Activated CD4-positive, alpha-beta T cell treated with anti-CD3 and anti-CD28 coated beads for 1 hour (primary cell): Measurements from ENCODE around the gene PHOSPHO2.

Source experiments
- DNase-seq: peaks from one replicate; pipeline ENCODE4 v3.0.0-alpha.2; 2020

Gene PHOSPHO2

GRCh38 chr2:169694113-169694893 lies at the start of gene PHOSPHO2, which contains the start of gene CFAP210:
Gene PHOSPHO2, plus strand, starts transcription at chr2:169694469. Its CDS starts 6,503 bp downstream, at chr2:169700972.
Gene CFAP210, minus strand, starts transcription at chr2:169694405. Its CDS starts 78 bp downstream, at chr2:169694327.
- peak; percentile 99 for DNase-seq

- no peak for DNase-seq
These were observed 46.8 kb upstream of the PHOSPHO2 start for GRCh38 chr2:169647496-169647895.

DNA sequence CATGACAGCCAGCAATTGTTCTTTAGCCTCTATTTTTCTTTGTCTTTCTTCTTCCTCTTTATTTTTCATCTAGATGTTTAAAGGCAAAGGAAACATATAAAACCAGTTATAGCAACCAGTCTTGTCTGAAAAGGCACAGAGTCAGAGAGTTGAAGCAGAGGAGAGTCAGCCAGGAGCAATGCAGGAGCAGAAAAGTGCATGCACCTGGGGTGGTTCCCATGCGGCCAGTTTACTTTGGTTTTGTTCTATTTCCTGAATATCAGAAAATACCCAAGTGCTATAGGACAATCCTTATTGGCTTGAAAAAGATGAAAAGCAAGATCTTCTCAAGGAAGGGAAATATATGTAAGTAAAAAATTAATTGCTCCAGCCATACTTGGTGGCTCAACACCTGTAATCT lies 45.0 kb upstream of the PHOSPHO2 start:
- DNase-seq = no peak

- DNase-seq = no peak
These were observed 40.6 kb upstream of the PHOSPHO2 start for GRCh38 chr2:169653636-169654035.

GRCh38 chr2:169656164-169656563 lies 38.1 kb upstream of the PHOSPHO2 start:
- DNase-seq = no peak

DNA sequence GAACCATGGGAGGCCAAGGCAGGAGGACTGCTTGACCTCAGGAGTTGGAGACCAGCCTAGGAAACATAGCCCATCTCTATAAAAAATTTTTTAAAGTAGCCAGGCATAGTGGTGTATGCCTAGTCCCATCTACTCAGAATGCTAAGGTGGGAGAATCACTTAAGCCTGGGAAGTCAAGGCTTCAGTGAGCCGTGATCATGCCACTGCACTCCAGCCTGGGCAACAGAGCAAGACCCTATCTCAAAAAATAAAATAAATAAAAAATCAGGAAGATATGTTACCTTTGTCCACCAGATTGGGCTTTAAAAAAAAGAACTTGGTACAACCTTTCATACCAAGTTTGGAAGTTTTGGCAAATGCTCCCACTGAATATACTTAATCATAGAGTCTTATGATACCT lies 35.4 kb upstream of the PHOSPHO2 start:
- no peak for DNase-seq

- DNase-seq = no peak
These were observed 34.9 kb upstream of the PHOSPHO2 start for GRCh38 chr2:169659320-169659719.

- DNase-seq = no peak
These were observed 33.0 kb upstream of the PHOSPHO2 start for GRCh38 chr2:169661265-169661664.

- DNase-seq = no peak
These were observed 31.5 kb upstream of the PHOSPHO2 start for GRCh38 chr2:169662744-169663143.

GRCh38 chr2:169663247-169663646 lies 31.0 kb upstream of the PHOSPHO2 start:
- DNase-seq = no peak

DNA sequence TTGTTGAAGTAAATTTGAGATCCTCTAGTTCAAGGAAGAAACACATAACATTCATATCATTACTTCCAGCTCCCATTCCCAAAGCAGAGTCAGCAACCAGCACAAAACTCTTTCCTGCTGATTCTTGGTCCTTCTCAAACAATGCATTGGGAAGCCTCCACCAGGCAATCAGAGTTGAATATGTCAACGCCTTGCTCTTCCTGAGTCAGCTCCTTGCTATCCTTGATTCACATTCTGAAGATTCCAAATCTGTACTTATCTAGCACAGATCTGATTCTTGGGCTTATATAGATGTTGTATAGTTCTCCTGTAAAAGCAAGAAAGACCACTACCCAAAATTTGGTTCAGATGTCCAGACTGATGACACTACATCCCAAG lies 29.7 kb upstream of the PHOSPHO2 start:
- DNase-seq = no peak

- DNase-seq = no peak
These were observed 29.0 kb upstream of the PHOSPHO2 start for GRCh38 chr2:169664978-169665930.

GRCh38 chr2:169667583-169667982 lies 26.7 kb upstream of the PHOSPHO2 start:
- DNase-seq = no peak

DNA sequence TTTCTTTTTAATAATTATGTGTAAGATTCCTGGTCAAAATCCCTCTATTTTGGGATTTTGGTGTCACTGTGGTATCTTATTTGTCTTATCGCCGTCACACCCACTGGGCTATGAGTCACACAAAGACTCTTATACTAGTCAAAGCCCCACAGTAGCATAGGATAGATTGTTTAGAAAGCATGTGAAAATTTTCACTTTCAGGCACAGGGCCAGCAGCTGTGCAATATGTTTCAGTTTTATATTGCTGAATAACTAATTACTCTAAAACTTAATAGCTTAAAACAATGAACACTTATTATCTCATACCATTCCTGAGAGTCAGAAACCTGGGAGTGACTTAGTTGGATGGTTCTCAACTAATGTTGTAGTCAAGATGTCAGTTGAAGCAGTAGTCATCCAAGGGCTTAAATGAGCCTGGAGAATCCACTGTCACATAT lies 24.0 kb upstream of the PHOSPHO2 start:
- no peak for DNase-seq

DNA sequence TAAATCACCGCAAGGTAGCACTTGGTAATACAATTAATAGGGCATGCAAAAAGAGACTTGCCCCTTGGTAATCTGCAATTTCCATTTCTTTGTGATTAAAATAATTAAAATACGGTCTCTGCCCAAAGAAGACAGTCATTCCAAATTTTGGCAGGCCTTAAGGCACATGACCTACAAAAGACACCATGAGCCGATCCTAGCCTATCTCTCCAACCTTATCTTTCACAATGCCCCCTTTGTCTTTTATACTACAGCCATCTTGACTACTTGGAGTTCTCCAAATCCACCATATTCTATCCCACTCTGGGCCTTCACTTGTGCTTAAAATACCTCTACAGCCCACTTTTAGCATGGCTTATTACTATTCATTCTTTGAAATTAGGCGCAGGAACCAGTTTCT lies 23.3 kb upstream of the PHOSPHO2 start:
- DNase-seq = no peak

DNA sequence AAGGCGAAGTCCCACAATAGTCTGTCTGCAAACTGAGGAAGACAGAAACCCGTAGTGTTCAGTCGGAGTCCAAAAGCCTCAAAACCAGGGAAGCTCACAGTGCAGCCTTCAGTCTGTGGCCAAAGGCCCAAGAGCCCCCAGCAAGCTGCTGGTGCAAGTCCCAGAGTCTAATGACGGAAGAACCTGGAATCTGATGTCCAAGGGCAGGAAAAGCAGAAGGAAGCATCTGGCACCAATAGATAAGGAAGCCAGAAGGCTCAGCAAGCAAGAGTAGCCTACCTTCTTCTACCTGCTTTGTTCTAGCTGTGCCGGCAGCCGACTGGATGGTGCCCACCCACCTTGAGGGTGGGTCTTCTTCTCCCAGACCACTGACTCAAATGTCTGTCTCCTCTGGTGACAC lies 21.9 kb upstream of the PHOSPHO2 start:
- no peak for DNase-seq

DNA sequence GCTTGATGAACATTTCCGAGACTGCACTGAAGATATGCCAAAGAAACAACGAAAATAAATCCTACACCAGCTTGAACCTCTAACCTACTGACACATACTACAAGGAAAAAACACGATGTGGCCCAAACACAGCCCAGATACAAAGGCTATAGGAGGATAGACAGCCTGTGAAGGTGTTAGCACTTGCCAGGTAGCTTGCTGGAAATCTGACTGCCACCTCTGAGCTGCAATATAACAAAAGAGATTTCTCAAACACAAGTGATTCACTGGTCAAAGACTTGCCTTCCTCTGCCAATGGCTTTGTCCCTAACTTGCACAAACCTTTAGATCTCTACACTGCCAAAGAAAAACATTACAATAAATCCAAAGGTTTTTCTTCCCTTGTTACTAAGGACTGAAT lies 21.2 kb upstream of the PHOSPHO2 start:
- no peak for DNase-seq

DNA sequence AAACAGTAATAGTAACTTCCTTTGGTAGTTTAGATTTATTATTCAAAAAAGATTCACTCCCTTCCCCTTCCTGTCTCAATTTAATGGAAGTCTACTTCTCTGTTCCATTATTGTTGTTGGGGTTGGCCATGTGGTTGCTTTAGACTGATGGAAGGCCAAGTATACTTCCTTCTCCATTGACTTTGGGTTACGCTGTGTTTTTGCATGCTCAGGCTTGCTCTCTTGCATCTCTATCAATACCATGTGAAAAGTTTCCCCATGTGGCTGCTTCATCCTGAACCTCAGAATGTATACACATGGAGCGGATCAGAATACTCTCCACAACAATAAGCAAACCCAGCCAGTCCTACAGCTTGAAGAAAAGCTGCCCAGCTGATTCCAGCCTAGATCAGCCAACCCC lies 20.3 kb upstream of the PHOSPHO2 start:
- no peak for DNase-seq

- no peak for DNase-seq
These were observed 17.9 kb upstream of the PHOSPHO2 start for GRCh38 chr2:169676357-169676756.

- DNase-seq = no peak
These were observed 17.4 kb upstream of the PHOSPHO2 start for GRCh38 chr2:169676850-169677249.

GRCh38 chr2:169683054-169683424 lies 11.2 kb upstream of the PHOSPHO2 start:
- DNase-seq = no peak

DNA sequence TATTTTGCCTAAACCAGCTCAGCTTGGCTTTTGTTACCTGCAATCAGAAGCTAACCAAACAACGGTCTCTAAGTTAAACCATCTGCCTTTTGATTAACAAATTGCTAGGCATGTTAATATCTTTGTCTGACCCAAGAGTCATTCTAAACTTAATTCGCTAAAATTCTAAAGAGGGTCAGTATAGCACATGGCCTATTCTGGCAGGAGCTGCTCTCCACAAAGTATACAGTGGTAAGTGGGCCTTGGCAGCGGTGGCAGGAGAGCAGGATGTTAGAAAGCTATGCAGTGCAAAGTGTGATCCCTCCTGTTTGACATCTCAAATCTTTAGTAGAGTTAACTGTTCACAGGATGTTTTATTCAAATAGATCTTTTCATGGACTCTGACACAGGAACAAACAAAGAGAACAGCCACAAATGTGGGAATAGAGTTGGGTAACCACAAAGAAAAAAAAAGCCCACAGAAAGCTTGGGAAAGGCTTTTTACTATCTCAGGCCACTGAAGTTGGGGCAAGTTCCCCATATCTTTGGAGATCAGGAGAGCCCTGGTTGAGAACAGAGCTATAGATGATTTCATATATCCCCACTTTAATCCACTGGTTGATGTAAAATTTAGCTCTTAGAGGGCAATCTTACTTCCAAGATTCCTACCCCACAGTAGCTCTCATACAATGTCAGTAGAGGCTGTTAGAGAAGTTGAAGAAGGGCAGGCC lies 10.7 kb upstream of the PHOSPHO2 start:
- no peak for DNase-seq

- DNase-seq = no peak
These were observed 10.1 kb upstream of the PHOSPHO2 start for GRCh38 chr2:169684135-169684565.
